ENCODE measurements around the gene LRMDA. TPM values are rescaled to one million over a fixed set of nuclear protein-coding genes. Genes with fewer than 3 reads are reported as not detected.
"Not testable (repeated sequence)": the region's sequence is repeated elsewhere in the genome, so short reads cannot be mapped to it uniquely, and the experiment has no call there.

Gene LRMDA
- total RNA-seq, 4 donors from 2014 or later, result 0.88 to 14.1 (median 5.1) TPM; not detected in 1

GRCh38 chr10:75599875-75600648, 168.6 kb downstream of the LRMDA start:
- Histone ChIP-seq H3K4me1 (no peaks in the 10 kb centered on the region), H3K27ac (no peak overlapping the region), H3K27me3 (no peaks in the 10 kb centered on the region), H3K4me3 (no peak overlapping the region), H3K36me3 (no peaks in the 10 kb centered on the region), H3K9me3 (no peaks in the 10 kb centered on the region)
- intact Hi-C loops (cut with DNase I), result no loop called here
- WGBS, 2 donors, result 84 to 91% methylated on average over 2 of the region's 2 CpGs
- no peak for DNase-seq
- no peak for TF ChIP-seq POLR2A (IDR thresholded peaks at IDR 0.05)

DNA sequence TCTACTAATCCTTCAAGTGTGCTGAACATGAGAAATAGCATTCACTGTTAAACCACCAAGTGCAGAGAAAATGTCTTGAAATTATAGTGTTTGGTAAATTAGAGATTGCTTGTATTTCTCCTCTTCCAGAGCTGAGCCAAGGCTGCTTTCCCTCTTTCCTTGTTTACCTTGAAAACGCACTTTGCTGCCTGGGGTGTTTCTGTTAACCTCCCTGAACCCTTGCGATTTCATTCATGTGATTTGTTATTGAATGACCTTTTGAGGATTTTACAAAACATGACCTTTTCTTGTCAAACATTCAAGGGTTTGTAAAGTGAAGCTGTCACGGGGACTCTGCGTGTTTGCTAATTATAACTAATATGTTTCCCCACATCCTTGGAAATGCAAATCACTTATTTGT, 169.4 kb downstream of the LRMDA start:
- no peaks in the 10 kb centered on the region for H3K36me3 ChIP-seq
- no peak for TF ChIP-seq POLR2A (IDR thresholded peaks at IDR 0.05)
- TF ChIP-seq, protein P1, sequence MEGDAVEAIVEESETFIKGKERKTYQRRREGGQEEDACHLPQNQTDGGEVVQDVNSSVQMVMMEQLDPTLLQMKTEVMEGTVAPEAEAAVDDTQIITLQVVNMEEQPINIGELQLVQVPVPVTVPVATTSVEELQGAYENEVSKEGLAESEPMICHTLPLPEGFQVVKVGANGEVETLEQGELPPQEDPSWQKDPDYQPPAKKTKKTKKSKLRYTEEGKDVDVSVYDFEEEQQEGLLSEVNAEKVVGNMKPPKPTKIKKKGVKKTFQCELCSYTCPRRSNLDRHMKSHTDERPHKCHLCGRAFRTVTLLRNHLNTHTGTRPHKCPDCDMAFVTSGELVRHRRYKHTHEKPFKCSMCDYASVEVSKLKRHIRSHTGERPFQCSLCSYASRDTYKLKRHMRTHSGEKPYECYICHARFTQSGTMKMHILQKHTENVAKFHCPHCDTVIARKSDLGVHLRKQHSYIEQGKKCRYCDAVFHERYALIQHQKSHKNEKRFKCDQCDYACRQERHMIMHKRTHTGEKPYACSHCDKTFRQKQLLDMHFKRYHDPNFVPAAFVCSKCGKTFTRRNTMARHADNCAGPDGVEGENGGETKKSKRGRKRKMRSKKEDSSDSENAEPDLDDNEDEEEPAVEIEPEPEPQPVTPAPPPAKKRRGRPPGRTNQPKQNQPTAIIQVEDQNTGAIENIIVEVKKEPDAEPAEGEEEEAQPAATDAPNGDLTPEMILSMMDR (IDR thresholded peaks at IDR 0.05), result no peak
- H3K4me3 ChIP-seq, result no peak overlapping the region
- intact Hi-C loops (cut with DNase I), result no loop called here
- H3K27ac ChIP-seq, result no peak overlapping the region
- no peaks in the 10 kb centered on the region for H3K9me3 ChIP-seq
- no peak for DNase-seq
- WGBS, 2 donors, result 68 to 75% methylated on average over 4 of the region's 4 CpGs
- H3K27me3 ChIP-seq, result no peaks in the 10 kb centered on the region
- H3K4me1 ChIP-seq, result no peaks in the 10 kb centered on the region

GRCh38 chr10:75602341-75602740, 170.9 kb downstream of the LRMDA start:
- no peaks in the 10 kb centered on the region for H3K27me3 ChIP-seq
- no peaks in the 10 kb centered on the region for H3K4me1 ChIP-seq
- H3K4me3 ChIP-seq, result no peak overlapping the region
- H3K36me3 ChIP-seq, result no peaks in the 10 kb centered on the region
- no peak overlapping the region for H3K27ac ChIP-seq
- intact Hi-C loops (cut with DNase I), result no loop called here
- no peaks in the 10 kb centered on the region for H3K9me3 ChIP-seq
- DNase-seq, result no peak
- WGBS, 2 donors, result 85 to 88% methylated on average over 2 of the region's 2 CpGs
- TF ChIP-seq, protein P1 (IDR thresholded peaks at IDR 0.05), result no peak
- no peak for TF ChIP-seq POLR2A (IDR thresholded peaks at IDR 0.05)

GRCh38 chr10:75605096-75605495, 173.7 kb downstream of the LRMDA start:
- intact Hi-C loops (cut with DNase I), result no loop called here
- H3K27ac ChIP-seq, result no peak overlapping the region
- no peaks in the 10 kb centered on the region for H3K36me3 ChIP-seq
- WGBS, 2 donors, result 73 to 88% methylated on average over 3 to 4 of the region's 4 CpGs
- TF ChIP-seq, protein P1 (IDR thresholded peaks at IDR 0.05), result no peak
- no peak for TF ChIP-seq POLR2A (IDR thresholded peaks at IDR 0.05)
- H3K4me1 ChIP-seq, result no peaks in the 10 kb centered on the region
- no peak overlapping the region for H3K4me3 ChIP-seq
- no peaks in the 10 kb centered on the region for H3K27me3 ChIP-seq
- no peak for DNase-seq
- no peaks in the 10 kb centered on the region for H3K9me3 ChIP-seq

GRCh38 chr10:75605795-75606194, 174.4 kb downstream of the LRMDA start:
- H3K27ac ChIP-seq; H3K4me3 ChIP-seq; H3K36me3 ChIP-seq; H3K27me3 ChIP-seq; H3K9me3 ChIP-seq; H3K4me1 ChIP-seq; DNase-seq; intact Hi-C loops (cut with DNase I): not testable (repeated sequence)
- 86 to 95% methylated on average over 6 of the region's 6 CpGs for WGBS, 2 donors

- Histone ChIP-seq H3K4me1 (no peaks in the 10 kb centered on the region), H3K36me3 (no peaks in the 10 kb centered on the region), H3K27me3 (no peaks in the 10 kb centered on the region), H3K4me3 (no peak overlapping the region), H3K9me3 (no peaks in the 10 kb centered on the region), H3K27ac (no peak overlapping the region)
- no peak for DNase-seq
- intact Hi-C loops (cut with DNase I), result no loop called here
- TF ChIP-seq POLR2A (IDR thresholded peaks at IDR 0.05), result no peak
- TF ChIP-seq, protein P1 (IDR thresholded peaks at IDR 0.05), result no peak
- WGBS, 2 donors, result 65 to 70% methylated on average over 5 of the region's 5 CpGs
These were observed 174.9 kb downstream of the LRMDA start for GRCh38 chr10:75606203-75606779.
